LHCN-M2 (cell line): ENCODE data around the gene NKIRAS1. TPM values are rescaled to one million over a fixed set of nuclear protein-coding genes. Genes with fewer than 3 reads are reported as not detected.
"Not testable (repeated sequence)": the region's sequence is repeated elsewhere in the genome, so short reads cannot be mapped to it uniquely, and the experiment has no call there.

Experiments used
- DNase-seq: peaks from one replicate; pipeline ENCODE4 v3.0.0-alpha.2; 2012; ENCODE audit warnings: low read depth
- total RNA-seq: library from RNA; depleted of rRNA; stranded (reverse); fragments of >200 nt; gene quantifications from 2 replicates; pipeline ENCODE4 v1.2.3, GENCODE V29; 2014

Gene NKIRAS1
- total RNA-seq, 1 experiment from 2014 or later, result 19.3 TPM

DNA sequence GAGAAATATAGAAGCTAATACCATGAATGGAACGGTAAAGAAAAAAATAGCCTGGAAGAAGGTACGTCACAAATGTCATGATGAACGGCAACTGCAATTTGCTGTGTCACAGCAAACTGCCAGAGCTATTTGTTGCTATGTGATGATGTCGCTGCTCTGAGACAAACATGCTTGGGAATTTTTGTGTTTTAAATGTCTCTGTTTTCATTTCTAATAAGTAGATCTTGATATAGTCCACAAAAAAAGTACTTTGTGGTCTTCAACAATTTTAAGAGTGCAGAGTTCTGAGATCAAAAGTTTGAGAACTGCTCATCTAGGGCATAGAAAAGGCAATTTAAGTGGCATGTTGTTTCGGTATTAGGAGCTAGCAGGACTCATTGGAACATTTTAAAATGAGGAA is 24.0 kb upstream of the NKIRAS1 start:
- DNase-seq, result no peak

DNA sequence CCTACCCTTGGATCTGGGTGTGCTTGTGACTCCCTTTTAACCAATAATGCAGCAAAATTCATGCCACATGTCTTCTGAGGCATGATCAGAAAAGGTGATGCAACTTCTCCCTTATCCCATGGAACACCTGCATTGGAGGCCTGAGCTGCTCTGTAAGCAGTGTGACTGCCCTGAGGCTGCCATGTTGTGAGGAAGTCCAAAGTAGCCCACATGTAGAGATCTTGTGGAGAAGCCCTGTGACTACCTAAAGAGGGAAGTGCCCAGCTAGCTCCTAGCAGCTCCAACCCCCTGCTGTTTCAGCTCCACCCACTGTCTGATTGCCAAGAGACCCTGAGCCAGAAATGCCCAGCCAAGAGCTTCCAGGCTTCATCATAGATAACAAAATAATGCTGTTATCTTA is 21.9 kb upstream of the NKIRAS1 start:
- no peak for DNase-seq

GRCh38 chr3:23937296-23937695 is 20.5 kb upstream of the NKIRAS1 start:
- DNase-seq, result no peak

DNA sequence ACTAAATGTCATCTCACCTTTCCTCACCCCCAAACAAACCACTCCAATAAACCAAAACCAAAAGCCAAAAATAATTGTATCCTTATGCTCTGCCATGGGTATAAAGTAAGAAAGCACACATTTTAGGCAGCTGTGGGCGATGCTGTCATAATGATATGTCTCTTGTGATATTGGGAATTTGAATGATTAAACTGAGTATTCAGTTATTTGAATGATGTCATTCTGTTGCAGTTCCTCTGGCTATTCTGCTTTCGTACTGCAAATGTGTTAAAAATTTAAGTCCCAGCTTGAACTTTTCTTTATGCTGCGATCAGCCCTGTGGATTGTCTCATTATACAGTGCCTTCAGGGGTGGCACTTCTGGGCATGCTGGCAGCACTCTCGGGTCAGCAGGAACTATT is 17.5 kb upstream of the NKIRAS1 start:
- DNase-seq, result no peak

DNA sequence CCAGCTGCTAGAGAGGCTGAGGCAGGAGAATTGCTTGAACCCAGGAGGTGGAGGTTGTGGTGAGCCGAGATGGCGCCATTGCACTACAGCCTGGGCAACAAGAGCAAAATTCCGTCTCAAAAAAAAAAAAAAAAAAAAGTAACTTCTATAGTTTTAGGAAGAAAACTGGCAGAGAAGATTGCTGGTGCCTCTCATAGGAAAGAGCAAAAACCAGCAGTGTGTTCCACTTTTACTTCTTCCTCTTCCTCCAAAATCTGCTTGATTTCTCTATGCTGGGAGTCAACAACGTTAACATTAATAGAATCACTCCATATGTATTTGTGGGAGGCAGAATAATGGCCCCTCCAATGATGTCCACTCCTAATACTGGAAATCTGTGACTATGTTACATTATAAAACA is 15.8 kb upstream of the NKIRAS1 start:
- no peak for DNase-seq

DNA sequence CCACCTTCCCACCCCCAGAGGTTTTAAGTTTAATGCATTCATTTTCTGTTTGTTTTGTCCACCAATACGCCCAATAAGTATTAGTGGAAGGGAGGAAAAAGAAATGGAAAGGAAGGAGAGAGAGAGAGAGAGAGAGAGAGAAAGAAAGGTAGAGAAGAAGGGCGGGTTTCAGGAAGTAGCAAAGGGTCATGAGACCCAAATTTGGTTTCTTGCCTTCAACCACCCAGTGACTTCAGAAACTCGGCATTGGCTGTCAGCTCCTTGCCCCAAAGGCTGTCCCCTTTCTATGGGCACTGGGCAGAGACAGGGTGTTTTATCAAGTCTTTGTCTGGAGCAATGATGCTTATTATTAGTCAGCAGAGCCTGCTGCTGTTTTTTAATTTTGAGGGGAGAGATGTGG is 14.8 kb upstream of the NKIRAS1 start:
- no peak for DNase-seq

- peak; percentile 27 for DNase-seq
Observed at GRCh38 chr3:23928524-23928923, 11.7 kb upstream of the NKIRAS1 start.

DNA sequence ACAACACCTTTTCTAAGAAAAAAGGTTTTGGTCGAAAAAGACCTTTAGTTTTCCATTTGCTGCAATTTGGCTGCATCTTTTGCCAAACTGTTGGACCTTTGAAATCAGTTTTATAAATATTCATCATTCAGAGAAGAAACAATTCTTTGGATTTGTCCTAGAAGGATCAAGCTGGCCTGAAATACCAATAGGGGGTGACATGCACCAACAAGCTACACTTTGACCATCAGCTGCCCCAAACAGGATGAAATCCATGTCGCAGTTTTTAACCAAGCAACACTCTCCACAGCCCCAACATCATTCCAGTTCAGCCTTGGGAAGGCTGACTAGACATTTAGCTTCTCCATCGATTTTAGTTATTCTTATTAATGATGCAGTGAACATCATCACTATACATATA is 9.9 kb upstream of the NKIRAS1 start:
- no peak for DNase-seq

DNA sequence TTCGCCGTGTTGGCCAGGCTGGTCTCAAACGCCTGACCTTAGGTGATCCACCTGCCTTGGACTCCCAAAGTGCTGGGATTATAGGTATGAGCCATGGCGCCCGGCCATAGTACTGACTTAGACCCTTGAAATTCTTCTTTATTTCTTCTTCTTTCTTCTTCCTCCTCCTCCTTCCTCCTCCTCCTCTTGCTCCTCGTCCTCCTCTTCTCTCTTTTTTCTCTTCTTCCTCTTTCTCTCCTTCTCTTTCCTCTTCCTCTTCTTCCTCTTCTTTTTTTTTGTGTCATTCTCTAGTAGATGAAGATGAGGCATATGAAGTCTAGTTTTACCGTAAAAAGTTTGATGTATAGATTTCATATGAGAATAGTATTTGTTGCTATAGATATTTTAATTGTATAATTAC is 9.5 kb upstream of the NKIRAS1 start:
- no peak for DNase-seq

GRCh38 chr3:23923786-23924185 is 7.0 kb upstream of the NKIRAS1 start:
- peak; percentile 74 for DNase-seq

DNA sequence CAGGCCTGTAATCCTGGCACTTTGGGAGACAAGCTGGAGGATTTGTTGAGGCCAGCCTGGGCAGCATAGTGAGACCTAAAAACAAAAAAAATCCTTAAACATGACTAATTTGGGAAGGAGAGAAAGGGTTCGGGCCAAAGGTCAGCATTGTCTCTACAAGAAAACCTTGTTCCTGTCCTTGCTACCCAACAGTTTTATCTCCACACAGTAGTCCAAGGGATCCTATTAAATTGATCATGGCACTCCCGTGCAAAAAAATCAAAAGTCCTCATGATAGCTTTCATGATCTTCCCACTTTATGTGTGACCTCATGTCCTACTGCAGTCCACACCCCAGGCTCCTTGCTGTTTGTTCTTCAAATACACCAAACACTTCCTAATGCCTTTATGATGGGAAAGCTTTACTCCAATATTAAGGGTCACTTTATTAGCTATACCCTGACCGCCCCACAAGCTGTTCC is 4.3 kb upstream of the NKIRAS1 start:
- no peak for DNase-seq

DNA sequence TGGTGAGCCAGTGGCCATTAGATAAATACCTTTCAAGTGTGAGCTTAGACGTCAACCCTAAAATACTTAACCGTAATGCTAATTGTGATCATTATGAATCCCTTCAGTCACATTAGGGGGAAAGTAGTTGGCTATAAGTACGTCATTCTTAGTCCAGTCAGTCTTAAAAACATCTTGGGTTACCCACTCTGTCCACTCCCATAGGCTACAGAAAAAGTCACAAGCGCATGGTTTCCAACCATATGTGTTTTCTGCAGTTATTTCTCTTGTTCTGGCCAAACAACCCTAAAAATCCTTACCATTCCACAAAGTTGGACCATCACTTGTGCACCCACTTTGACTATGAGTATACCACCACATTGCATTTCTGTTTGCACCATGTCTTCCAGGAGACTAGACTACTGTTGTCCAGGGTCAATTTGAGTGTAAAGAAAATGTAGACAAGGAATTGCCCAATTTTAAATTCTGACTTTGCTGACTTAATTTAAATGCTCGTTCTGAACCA is 3.4 kb upstream of the NKIRAS1 start:
- no peak for DNase-seq

DNA sequence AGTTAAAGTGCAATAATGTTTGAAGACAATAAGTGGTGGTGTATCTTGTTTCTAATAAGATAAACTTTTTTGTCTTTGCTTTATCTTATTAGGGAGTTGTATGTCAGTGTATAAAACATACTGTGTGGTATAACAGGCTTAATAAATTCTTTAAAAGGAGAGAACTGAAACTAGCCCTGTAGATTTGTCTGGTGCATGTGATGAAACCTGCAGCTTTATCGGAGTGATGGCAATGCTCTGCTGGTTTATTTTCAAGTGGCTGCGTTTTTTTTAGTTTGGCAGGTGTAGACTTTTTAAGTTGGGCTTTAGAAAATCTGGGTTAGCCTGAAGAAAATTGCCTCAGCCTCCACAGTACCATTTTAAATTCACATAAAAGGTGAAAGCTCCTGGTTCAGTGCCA is 2.8 kb upstream of the NKIRAS1 start:
- no peak for DNase-seq

DNA sequence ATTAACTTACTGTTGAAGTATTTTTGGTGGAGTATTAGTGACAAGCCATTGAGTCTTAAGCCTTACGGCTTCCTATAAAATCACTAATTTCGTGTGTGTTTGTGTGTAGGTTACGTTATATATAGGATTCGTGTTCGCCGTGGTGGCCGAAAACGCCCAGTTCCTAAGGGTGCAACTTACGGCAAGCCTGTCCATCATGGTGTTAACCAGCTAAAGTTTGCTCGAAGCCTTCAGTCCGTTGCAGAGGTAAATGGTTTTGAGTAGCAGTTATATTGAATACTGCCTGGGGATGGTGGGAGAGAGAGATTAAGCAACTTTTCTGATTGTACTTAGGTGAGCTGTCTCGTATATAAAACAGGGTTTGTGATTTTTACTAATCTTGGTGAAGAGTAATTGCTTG is 1.5 kb upstream of the NKIRAS1 start:
- not testable (repeated sequence) for DNase-seq

DNA sequence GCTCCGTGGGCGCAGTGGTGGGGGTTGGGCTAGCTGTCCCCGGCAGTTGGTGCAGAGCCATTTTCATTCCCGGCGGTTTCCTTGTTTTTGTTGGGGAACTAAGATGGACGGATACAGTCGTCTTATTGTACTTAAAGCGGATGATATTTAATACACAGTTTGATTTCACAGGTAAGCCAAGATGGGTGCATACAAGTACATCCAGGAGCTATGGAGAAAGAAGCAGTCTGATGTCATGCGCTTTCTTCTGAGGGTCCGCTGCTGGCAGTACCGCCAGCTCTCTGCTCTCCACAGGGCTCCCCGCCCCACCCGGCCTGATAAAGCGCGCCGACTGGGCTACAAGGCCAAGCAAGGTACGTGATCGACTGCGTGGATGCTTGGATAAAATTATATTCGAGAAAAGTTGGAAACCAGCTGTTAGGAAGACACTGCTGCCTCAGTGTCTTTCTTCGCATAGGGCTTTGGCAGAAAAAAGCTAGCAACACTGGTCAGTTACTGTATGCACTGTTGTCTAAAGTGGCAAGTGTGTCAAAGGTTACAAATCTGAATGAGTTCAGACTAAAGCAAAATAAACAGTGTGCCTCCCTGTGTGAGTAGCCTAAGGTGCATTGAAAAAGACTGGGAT is 1.0 kb upstream of the NKIRAS1 start:
- DNase-seq, result peak; percentile 61

- no peak for DNase-seq
Observed at GRCh38 chr3:23916152-23916885, 471 bp downstream of the NKIRAS1 start.

- DNase-seq, result peak; percentile 13
Observed at GRCh38 chr3:23915537-23916108, 1.2 kb downstream of the NKIRAS1 start.

DNA sequence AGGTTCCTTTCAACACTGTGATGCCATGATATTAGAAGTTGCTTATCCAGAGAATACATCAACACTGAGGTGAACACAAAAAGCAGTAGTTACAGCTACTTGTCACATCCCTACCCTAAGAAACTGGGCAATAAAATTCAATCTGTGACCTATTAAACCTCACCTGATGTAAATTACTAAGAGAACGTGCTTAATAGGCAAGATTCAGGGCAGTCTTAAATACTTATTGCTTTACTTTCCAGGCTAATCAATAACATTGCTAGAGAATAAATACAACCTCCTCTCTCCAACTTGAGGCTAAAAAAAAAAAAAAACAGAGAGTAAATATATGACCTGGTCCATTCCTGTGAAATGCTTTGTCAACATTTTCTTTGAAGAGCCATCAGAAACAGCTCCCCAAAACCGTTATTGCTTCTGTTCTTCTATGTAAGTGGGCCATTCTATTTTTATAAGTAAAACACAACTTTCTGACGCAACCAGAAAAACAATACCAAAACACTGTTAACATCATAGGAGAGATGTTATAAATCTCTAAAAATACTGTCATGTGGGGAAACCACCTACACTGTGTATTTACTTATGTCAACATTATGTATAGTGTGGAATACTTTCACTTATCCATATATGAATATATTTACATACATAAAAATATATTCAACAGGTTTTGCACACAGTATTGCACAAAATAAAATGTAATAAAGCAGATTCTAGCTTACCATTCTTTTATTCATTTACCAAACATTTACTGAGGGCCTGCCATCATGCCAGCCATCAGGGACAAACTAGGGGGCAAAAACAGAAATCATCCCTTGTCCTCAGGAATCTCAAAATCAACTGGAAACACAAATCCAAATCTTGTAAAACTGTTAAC is 2.7 kb downstream of the NKIRAS1 start:
- no peak for DNase-seq

DNA sequence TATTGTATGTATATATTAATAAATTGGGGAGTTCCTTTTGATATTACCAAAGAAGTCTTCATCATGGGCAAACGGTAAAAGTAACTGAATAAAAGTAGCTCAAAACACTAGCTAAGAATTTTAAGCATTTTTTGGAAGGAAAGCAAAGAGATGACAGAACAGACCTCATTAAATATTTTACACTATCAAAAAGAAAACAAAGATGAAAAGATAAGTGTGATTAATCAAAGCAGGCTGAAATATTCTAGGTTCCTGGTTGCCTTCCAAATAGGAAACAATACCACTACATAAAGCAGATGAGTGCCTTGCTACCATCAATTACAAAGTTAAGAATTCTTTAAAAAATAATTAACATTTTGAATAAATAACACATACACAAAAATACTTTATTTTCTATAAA is 3.6 kb downstream of the NKIRAS1 start:
- DNase-seq, result no peak

- not testable (repeated sequence) for DNase-seq
Observed at GRCh38 chr3:23912335-23912734, 4.5 kb downstream of the NKIRAS1 start.

GRCh38 chr3:23911397-23911796 is 5.4 kb downstream of the NKIRAS1 start:
- DNase-seq, result no peak

DNA sequence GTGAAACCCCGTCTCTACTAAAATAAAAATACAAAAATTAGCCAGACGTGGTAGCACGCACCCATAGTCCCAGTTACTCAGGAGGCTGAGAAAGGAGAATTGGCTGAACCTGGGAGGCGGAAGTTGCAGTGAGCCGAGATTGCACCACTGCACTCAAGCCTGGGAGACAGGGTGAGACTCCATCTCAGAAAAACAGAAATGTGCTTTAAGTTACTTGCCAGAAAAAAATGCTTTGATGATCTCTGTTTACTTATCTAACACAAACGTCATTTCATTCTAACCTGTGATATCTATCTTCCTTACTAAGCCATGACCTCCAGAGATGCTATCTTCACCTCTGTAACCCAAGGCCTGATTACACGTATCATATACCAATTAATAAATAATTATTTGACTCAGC is 7.4 kb downstream of the NKIRAS1 start:
- DNase-seq, result no peak
